Keratinocyte (primary cell): ENCODE measurements around the gene NAA30. TPM values are rescaled to one million over a fixed set of nuclear protein-coding genes. Genes with fewer than 3 reads are reported as not detected.

ENCODE experiments used
- DNase-seq: peaks from one replicate; pipeline ENCODE4 v3.0.0-alpha.2; 2011; ENCODE audit warnings: low read depth, missing footprints, low spot score
- FAIRE-seq: peaks from 2 replicates; lab custom pipeline; 2011; peaks lifted over from hg19 to GRCh38; lab: Jason Lieb, UNC
- H2AFZ ChIP-seq: 2 replicates; pipeline ENCODE4 v1.6.0; 2012; ENCODE audit warnings: low read length, control low read depth, inconsistent platforms; ENCODE audit not compliant: control insufficient read depth
- H3K27ac ChIP-seq: 2 replicates; pipeline ENCODE4 v1.5.1; 2011; ENCODE audit warnings: low read length; ENCODE audit not compliant: control insufficient read depth, insufficient read depth
- H3K27me3 ChIP-seq: 3 replicates; pipeline ENCODE4 v1.6.0; 2011; ENCODE audit warnings: low read length; ENCODE audit not compliant: control insufficient read depth, insufficient read depth; ENCODE audit errors: extremely low read depth
- H3K36me3 ChIP-seq, 2 experiments: 2 replicates in 1 of 2; 3 replicates in 1 of 2; pipeline ENCODE4 v1.5.1; 2011; ENCODE audit warnings: low read length in 2 of 2, mild to moderate bottlenecking in 1 of 2; ENCODE audit not compliant: control insufficient read depth in 2 of 2, insufficient read depth in 2 of 2; ENCODE audit errors: extremely low read depth in 1 of 2
- H3K4me1 ChIP-seq: 3 replicates; pipeline ENCODE4 v1.5.1; 2011; ENCODE audit warnings: low read length; ENCODE audit not compliant: control insufficient read depth, insufficient read depth; ENCODE audit errors: extremely low read depth
- H3K4me2 ChIP-seq: 3 replicates; pipeline ENCODE4 v1.6.0; 2011; ENCODE audit warnings: low read depth, low read length; ENCODE audit not compliant: control insufficient read depth, insufficient read depth; ENCODE audit errors: extremely low read depth
- H3K4me3 ChIP-seq, 3 experiments: fragments of 200-600 bp in 1 of 3; sonication (generic) in 1 of 3; 2 replicates in 2 of 3; 3 replicates in 1 of 3; pipeline ENCODE4 v1.5.1; 2011 to 2016; ENCODE audit warnings: low read length in 3 of 3, mild to moderate bottlenecking in 3 of 3, control low read depth in 2 of 3, inconsistent platforms in 1 of 3, low read depth in 1 of 3, mixed read lengths in 1 of 3, mixed run types in 1 of 3, moderate library complexity in 1 of 3; ENCODE audit not compliant: control insufficient read depth in 2 of 3, insufficient read depth in 2 of 3; ENCODE audit errors: extremely low read depth in 1 of 3
- H3K79me2 ChIP-seq: 2 replicates; pipeline ENCODE4 v1.6.0; 2012; ENCODE audit warnings: low read length; ENCODE audit not compliant: control insufficient read depth, insufficient read depth
- H3K9ac ChIP-seq: 3 replicates; pipeline ENCODE4 v1.6.0; 2011; ENCODE audit warnings: low read length; ENCODE audit not compliant: control insufficient read depth, insufficient read depth; ENCODE audit errors: extremely low read depth
- H3K9me1 ChIP-seq: 3 replicates; pipeline ENCODE4 v1.6.0; 2011; ENCODE audit warnings: low read length; ENCODE audit not compliant: control insufficient read depth, insufficient read depth; ENCODE audit errors: extremely low read depth
- H3K9me3 ChIP-seq: 2 replicates; pipeline ENCODE4 v1.5.1; 2012; ENCODE audit warnings: low read depth, low read length; ENCODE audit not compliant: control insufficient read depth
- H4K20me1 ChIP-seq: 3 replicates; pipeline ENCODE4 v1.6.0; 2011; ENCODE audit warnings: low read length; ENCODE audit not compliant: control insufficient read depth, insufficient read depth; ENCODE audit errors: extremely low read depth
- CTCF ChIP-seq, 3 experiments: IDR thresholded peaks in 1 of 3; conservative IDR thresholded peaks in 1 of 3; optimal IDR thresholded peaks in 1 of 3; 2 replicates in 2 of 3; 3 replicates in 1 of 3; pipeline versions ENCODE3 to v1.5.1; 2011; ENCODE audit warnings: low read length in 3 of 3, mild to moderate bottlenecking in 3 of 3, moderate library complexity in 2 of 3, control low read depth in 1 of 3, inconsistent platforms in 1 of 3; ENCODE audit not compliant: insufficient read depth in 2 of 3; ENCODE audit errors: extremely low read depth in 1 of 3
- EZH2 ChIP-seq: IDR thresholded peaks from one replicate; pipeline ENCODE4 v1.6.1; 2012; ENCODE audit warnings: inconsistent platforms, mild to moderate bottlenecking, low read length, moderate library complexity
- dilution Hi-C: fragments of 300-500 bp; cut with MboI; formaldehyde crosslinking; loops from one replicate; pipeline ENCODE4 v1.7.0; 2020; ENCODE audit warnings: low sequenced_read_pairs; ENCODE audit not compliant: extremely low pct_ligation_motif_present
- polyA plus RNA-seq, 5 experiments: library from polyadenylated mRNA; depleted of rRNA in 3 of 5; stranded (reverse) in 3 of 5; stranded (forward) in 1 of 5; unstranded in 1 of 5; fragments of >200 nt; gene quantifications; 1 replicate in 1 of 5; 2 replicates in 3 of 5; 3 replicates in 1 of 5; pipeline versions ENCODE4 v1.2.1 to v1.2.3, GENCODE V29; 2011 to 2012; ENCODE audit warnings: missing spikeins in 2 of 5, low read depth in 1 of 5, low replicate concordance in 1 of 5

Gene NAA30
- polyA plus RNA-seq, 1 donor (not counting 4 experiments of a cell fraction or from before 2014, with no cell fraction given), result 19.4 TPM

GRCh38 chr14:57464008-57464730 lies 73.8 kb downstream of the NAA30 start:
- H3K27ac ChIP-seq, result no peak overlapping the region
- no peaks in the 10 kb centered on the region for H4K20me1 ChIP-seq
- DNase-seq (no peak), FAIRE-seq (no peak)
- H3K9me1 ChIP-seq, result no peaks in the 10 kb centered on the region
- dilution Hi-C loops, result no loop called here
- no peak overlapping the region for H3K4me3 ChIP-seq
- H3K9me3 ChIP-seq, result no peaks in the 10 kb centered on the region
- H3K9ac ChIP-seq, result no peak overlapping the region
- H2AFZ ChIP-seq, result no peak overlapping the region
- H3K79me2 ChIP-seq, result no peaks in the 10 kb centered on the region
- H3K36me3 ChIP-seq, result no peaks in the 10 kb centered on the region
- TF ChIP-seq EZH2 (no peak), CTCF (optimal IDR thresholded peaks at IDR 0.05 in 1 of 3, IDR thresholded peaks at IDR 0.05 in 1 of 3, conservative IDR thresholded peaks at IDR 0.05 in 1 of 3; ENCODE audit: extremely low read depth in 1 of 3, insufficient read depth in 2 of 3, low read length in 3 of 3) (no peak)
- no peak overlapping the region for H3K4me2 ChIP-seq
- no peaks in the 10 kb centered on the region for H3K4me1 ChIP-seq
- H3K27me3 ChIP-seq, result no peaks in the 10 kb centered on the region

Other genes starting within 250 kb of the NAA30 start
- 31.6 to 48.2 TPM (median 32.0 TPM) in 3 replicates for gene EXOC5, start 121.7 kb upstream of the NAA30 start, polyA plus RNA-seq
- gene AP5M1, start 121.6 kb upstream of the NAA30 start, polyA plus RNA-seq, result 24.9 to 35.8 TPM (median 30.7 TPM) in 3 replicates
- gene CCDC198, start 103.3 kb downstream of the NAA30 start, polyA plus RNA-seq, result not detected in 3 replicates